ENCODE data around the gene VSTM4.

VSTM4 gene

DNA sequence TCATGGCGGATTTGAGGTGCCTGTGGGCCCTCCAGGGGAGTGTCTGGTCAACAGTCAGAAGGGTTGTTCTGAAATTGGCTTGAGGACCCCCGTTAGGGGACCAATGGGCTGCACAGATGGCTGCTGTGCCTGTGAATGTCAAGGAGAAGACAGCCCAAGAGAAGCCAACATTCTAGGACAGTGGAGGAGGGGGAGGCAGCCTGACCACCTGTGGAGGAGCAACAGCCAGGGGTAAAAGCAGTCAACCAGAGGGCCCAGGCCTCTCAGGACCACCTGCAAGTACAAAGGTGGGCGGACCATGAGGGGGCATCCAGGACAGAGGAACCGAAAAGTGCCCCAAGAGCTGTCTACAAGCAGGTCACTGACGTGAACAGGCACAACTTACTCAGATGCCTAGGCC lies 76.6 kb downstream of the VSTM4 start:
- DNase-seq (ENCODE audit: low read depth) = no peak
- no peak for TF ChIP-seq POLR2A (IDR thresholded peaks at IDR 0.05; ENCODE audit: extremely low read depth, insufficient read length)
- TF ChIP-seq, protein P1, sequence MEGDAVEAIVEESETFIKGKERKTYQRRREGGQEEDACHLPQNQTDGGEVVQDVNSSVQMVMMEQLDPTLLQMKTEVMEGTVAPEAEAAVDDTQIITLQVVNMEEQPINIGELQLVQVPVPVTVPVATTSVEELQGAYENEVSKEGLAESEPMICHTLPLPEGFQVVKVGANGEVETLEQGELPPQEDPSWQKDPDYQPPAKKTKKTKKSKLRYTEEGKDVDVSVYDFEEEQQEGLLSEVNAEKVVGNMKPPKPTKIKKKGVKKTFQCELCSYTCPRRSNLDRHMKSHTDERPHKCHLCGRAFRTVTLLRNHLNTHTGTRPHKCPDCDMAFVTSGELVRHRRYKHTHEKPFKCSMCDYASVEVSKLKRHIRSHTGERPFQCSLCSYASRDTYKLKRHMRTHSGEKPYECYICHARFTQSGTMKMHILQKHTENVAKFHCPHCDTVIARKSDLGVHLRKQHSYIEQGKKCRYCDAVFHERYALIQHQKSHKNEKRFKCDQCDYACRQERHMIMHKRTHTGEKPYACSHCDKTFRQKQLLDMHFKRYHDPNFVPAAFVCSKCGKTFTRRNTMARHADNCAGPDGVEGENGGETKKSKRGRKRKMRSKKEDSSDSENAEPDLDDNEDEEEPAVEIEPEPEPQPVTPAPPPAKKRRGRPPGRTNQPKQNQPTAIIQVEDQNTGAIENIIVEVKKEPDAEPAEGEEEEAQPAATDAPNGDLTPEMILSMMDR (IDR thresholded peaks at IDR 0.05; ENCODE audit: low read depth, low read length) = no peak
- TF ChIP-seq MYC (IDR thresholded peaks at IDR 0.05; ENCODE audit: low read depth, low read length) = no peak
- TF ChIP-seq, protein P2, sequence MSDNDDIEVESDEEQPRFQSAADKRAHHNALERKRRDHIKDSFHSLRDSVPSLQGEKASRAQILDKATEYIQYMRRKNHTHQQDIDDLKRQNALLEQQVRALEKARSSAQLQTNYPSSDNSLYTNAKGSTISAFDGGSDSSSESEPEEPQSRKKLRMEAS (IDR thresholded peaks at IDR 0.05; ENCODE audit: low read depth, low read length) = no peak
- no peak overlapping the region for H3K4me3 ChIP-seq (ENCODE audit: low read depth, low read length)

DNA sequence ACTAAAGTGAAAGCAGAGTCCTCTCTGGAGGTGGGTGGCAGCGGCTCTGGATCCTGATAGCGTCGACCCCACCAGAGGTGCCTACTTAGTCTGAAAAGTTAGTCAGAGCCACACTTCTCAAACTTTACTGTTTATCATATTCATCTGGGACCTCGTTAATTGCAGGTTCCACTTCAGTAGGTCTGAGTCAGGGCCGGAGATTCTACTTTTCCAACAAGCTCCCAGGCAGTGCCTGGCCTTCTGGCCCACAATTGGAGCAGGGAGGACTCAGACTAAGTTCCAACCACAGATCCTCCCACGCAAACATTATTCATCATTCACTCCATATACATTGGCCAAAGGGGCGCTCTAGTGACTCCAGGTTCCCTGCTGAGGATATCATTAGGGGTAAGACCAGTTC lies 78.1 kb downstream of the VSTM4 start:
- TF ChIP-seq MYC (IDR thresholded peaks at IDR 0.05; ENCODE audit: low read depth, low read length) = no peak
- TF ChIP-seq, protein P2 (IDR thresholded peaks at IDR 0.05; ENCODE audit: low read depth, low read length) = no peak
- TF ChIP-seq, protein P1 (IDR thresholded peaks at IDR 0.05; ENCODE audit: low read depth, low read length) = no peak
- no peak for TF ChIP-seq POLR2A (IDR thresholded peaks at IDR 0.05; ENCODE audit: extremely low read depth, insufficient read length)
- peak; percentile 29 for DNase-seq (ENCODE audit: low read depth)
- no peak overlapping the region for H3K4me3 ChIP-seq (ENCODE audit: low read depth, low read length)

DNA sequence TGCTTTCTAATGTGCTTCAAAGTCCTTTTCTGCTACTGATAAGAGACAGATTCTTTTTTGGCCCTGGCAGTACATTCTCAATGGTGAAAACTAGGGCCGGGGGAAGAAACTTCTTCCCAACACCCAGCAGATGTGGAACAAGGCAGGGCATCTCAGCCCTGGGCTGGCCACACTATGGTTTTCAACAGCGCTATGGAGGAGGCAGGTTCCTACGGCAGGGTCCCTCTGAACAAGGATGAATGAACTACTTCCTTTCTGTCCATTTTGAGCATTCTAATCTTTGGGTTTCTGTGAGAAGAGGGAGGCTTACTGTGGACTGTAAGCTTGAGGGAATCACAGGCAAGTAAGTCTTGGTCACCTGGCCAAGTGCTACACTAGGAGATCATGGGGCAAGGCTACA lies 78.7 kb downstream of the VSTM4 start:
- H3K4me3 ChIP-seq (ENCODE audit: low read depth, low read length) = no peak overlapping the region
- no peak for DNase-seq (ENCODE audit: low read depth)
- TF ChIP-seq MYC (IDR thresholded peaks at IDR 0.05; ENCODE audit: low read depth, low read length) = no peak

DNA sequence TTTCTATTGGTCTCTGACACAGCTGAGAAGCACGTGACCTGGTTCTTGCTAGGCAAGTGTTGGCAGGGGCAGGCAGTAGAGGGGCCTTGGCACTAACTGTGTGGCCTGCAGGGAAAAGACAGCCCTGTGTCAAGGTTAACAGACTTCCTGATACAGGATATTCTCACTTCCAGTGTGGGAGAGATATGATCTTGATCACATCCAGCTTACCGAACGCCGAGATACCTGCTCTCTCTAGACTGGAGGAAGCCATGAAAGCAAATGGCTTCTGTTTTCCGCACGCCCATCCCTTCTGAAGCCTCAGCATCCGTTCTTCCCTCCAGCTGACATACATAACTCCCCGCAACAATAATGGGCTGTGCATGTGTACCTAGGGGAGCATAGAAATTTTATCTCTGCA lies 79.4 kb downstream of the VSTM4 start:
- no peak for DNase-seq (ENCODE audit: low read depth)

DNA sequence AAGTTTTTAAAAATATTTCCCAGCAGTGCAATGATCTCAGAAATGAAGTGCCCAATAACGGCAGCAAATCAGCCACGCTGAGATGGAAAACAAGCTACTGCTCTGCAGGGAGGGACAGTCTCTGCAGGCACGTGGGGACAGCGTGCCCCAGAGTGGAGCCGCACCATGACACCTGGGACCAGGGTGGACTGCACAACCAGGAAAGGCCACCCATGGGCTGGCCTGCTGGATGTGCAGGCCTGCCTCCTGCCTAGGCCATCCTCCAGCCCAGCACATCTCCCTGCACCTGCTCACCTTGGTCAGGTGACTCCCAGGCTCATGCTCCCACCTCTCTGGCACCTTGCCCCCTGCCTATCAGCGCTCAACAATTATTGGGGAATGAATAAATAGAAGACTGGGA lies 80.4 kb downstream of the VSTM4 start:
- TF ChIP-seq POLR2A (IDR thresholded peaks at IDR 0.05; ENCODE audit: extremely low read depth, insufficient read length) (no peak), MYC (IDR thresholded peaks at IDR 0.05; ENCODE audit: low read depth, low read length) (no peak)
- TF ChIP-seq, protein P1 (IDR thresholded peaks at IDR 0.05; ENCODE audit: low read depth, low read length) = no peak
- TF ChIP-seq, protein P2 (IDR thresholded peaks at IDR 0.05; ENCODE audit: low read depth, low read length) = no peak
- no peak for DNase-seq (ENCODE audit: low read depth)
- no peak overlapping the region for H3K4me3 ChIP-seq (ENCODE audit: low read depth, low read length)

More for the DNA sequence above, 79.4 kb downstream of the VSTM4 start:
- no peak overlapping the region for H3K4me3 ChIP-seq (ENCODE audit: low read depth, low read length)
- no peak for TF ChIP-seq MYC (IDR thresholded peaks at IDR 0.05; ENCODE audit: low read depth, low read length)
- TF ChIP-seq POLR2A (IDR thresholded peaks at IDR 0.05; ENCODE audit: extremely low read depth, insufficient read length) = no peak
- TF ChIP-seq, protein P1 (IDR thresholded peaks at IDR 0.05; ENCODE audit: low read depth, low read length) = no peak
- TF ChIP-seq, protein P2 (IDR thresholded peaks at IDR 0.05; ENCODE audit: low read depth, low read length) = no peak

DNA sequence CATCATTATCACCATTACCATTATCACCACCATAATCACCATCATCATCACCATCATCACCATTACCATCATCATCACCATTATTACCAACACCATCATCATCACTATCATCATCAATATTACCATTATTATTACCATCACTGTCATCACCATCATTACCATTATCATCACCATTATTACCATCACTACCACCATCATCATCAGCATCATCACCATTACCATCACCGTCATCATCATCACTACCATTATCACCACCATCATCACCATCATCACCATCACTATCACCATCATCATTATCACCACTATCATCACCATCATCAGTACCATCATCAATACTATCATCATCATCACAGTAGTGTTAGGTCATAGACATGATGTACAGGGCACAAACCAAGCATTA lies 81.4 kb downstream of the VSTM4 start:
- H3K4me3 ChIP-seq (ENCODE audit: low read depth, low read length) = no peak overlapping the region
- TF ChIP-seq, protein P2 (IDR thresholded peaks at IDR 0.05; ENCODE audit: low read depth, low read length) = no peak
- TF ChIP-seq MYC (IDR thresholded peaks at IDR 0.05; ENCODE audit: low read depth, low read length) (no peak), POLR2A (IDR thresholded peaks at IDR 0.05; ENCODE audit: extremely low read depth, insufficient read length) (no peak)
- TF ChIP-seq, protein P1 (IDR thresholded peaks at IDR 0.05; ENCODE audit: low read depth, low read length) = no peak
- no peak for DNase-seq (ENCODE audit: low read depth)

All from NB4 (cell line).